Liver (tissue), 9 donors: ENCODE measurements around the gene SORCS2. TPM values are rescaled to one million over a fixed set of nuclear protein-coding genes. Genes with fewer than 3 reads are reported as not detected.

Source experiments
- DNase-seq: peaks from one replicate; pipeline ENCODE4 v3.0.0-alpha.2; 2017; ENCODE audit warnings: low spot score
- H3K27ac ChIP-seq, 2 donors: one replicate each; pipeline ENCODE4 v1.7.0; 2013; ENCODE audit warnings: inconsistent platforms in 2 of 2, low read length in 2 of 2, control low read depth in 1 of 2, low read depth in 1 of 2, mild to moderate bottlenecking in 1 of 2
- H3K27me3 ChIP-seq, 4 donors: one replicate each; pipeline versions ENCODE4 v1.6.1 to v1.7.0; 2013; ENCODE audit warnings: low read length in 3 of 4, inconsistent platforms in 1 of 4, mild to moderate bottlenecking in 1 of 4, moderate library complexity in 1 of 4; ENCODE audit not compliant: control insufficient read depth in 4 of 4, insufficient read depth in 4 of 4
- H3K36me3 ChIP-seq, 4 donors: one replicate each; pipeline versions ENCODE4 v1.6.1 to v1.7.0; 2013; ENCODE audit warnings: low read length in 3 of 4, mild to moderate bottlenecking in 3 of 4, low read depth in 1 of 4, moderate library complexity in 1 of 4; ENCODE audit not compliant: control insufficient read depth in 4 of 4, insufficient read depth in 3 of 4
- H3K4me1 ChIP-seq, 4 donors: one replicate each; pipeline versions ENCODE4 v1.6.1 to v1.7.0; 2013; ENCODE audit warnings: low read length in 3 of 4, mild to moderate bottlenecking in 3 of 4, moderate library complexity in 1 of 4; ENCODE audit not compliant: control insufficient read depth in 4 of 4, insufficient read depth in 4 of 4
- H3K4me3 ChIP-seq, 3 donors: one replicate each; pipeline versions ENCODE4 v1.6.1 to v1.7.0; 2013; ENCODE audit warnings: low read length in 3 of 3, control low read depth in 1 of 3, low read depth in 1 of 3, mild to moderate bottlenecking in 1 of 3
- H3K9ac ChIP-seq, 2 donors: one replicate each; pipeline ENCODE4 v1.7.0; 2013; ENCODE audit warnings: low read length in 2 of 2, mild to moderate bottlenecking in 2 of 2, moderate library complexity in 2 of 2, control low read depth in 1 of 2, low read depth in 1 of 2
- H3K9me3 ChIP-seq, 4 donors: one replicate each; pipeline versions ENCODE4 v1.6.1 to v1.7.0; 2013; ENCODE audit warnings: low read length in 3 of 4; ENCODE audit not compliant: control insufficient read depth in 4 of 4
- ATF3 ChIP-seq: IDR thresholded peaks from 2 replicates; pipeline ENCODE4 v1.6.1; 2016; ENCODE audit warnings: antibody characterized with exemption
- EGR1 ChIP-seq, 2 donors: IDR thresholded peaks; 2 replicates each; pipeline ENCODE4 v1.6.1; 2016 to 2018; ENCODE audit warnings: antibody characterized with exemption in 2 of 2, low read depth in 2 of 2
- FOXA1 ChIP-seq: IDR thresholded peaks from 2 replicates; pipeline ENCODE4 v1.6.1; 2016; ENCODE audit warnings: antibody characterized with exemption
- FOXA2 ChIP-seq: IDR thresholded peaks from 2 replicates; pipeline ENCODE4 v1.6.1; 2016; ENCODE audit warnings: antibody characterized with exemption
- HNF4A ChIP-seq, 2 donors: conservative IDR thresholded peaks; 2 replicates each; pipeline ENCODE4 v1.6.1; 2016; ENCODE audit warnings: antibody characterized with exemption in 2 of 2, mild to moderate bottlenecking in 2 of 2
- JUND ChIP-seq, 2 donors: IDR thresholded peaks; 2 replicates each; pipeline ENCODE4 v1.6.1; 2016; ENCODE audit warnings: antibody characterized with exemption in 2 of 2
- MAX ChIP-seq: IDR thresholded peaks from 2 replicates; pipeline ENCODE4 v1.6.1; 2016; ENCODE audit warnings: antibody characterized with exemption
- NR2F2 ChIP-seq: IDR thresholded peaks from 2 replicates; pipeline ENCODE4 v1.6.1; 2016; ENCODE audit warnings: antibody characterized with exemption
- RAD21 ChIP-seq, 2 donors: IDR thresholded peaks; 2 replicates each; pipeline ENCODE4 v1.6.1; 2016; ENCODE audit warnings: antibody characterized with exemption in 2 of 2, mild to moderate bottlenecking in 2 of 2
- REST ChIP-seq: IDR thresholded peaks from 2 replicates; pipeline ENCODE4 v1.6.1; 2016; ENCODE audit warnings: antibody characterized with exemption, mild to moderate bottlenecking
- RXRA ChIP-seq, 2 donors: IDR thresholded peaks; 2 replicates each; pipeline ENCODE4 v1.6.1; 2017 to 2018; ENCODE audit warnings: antibody characterized with exemption in 2 of 2, mild to moderate bottlenecking in 1 of 2
- TAF1 ChIP-seq: conservative IDR thresholded peaks from 2 replicates; pipeline ENCODE4 v1.6.1; 2016; ENCODE audit warnings: antibody characterized with exemption, mild to moderate bottlenecking
- YY1 ChIP-seq: IDR thresholded peaks from 2 replicates; pipeline ENCODE4 v1.6.1; 2016; ENCODE audit warnings: antibody characterized with exemption, mild to moderate bottlenecking
- ZBTB33 ChIP-seq: IDR thresholded peaks from 2 replicates; pipeline ENCODE4 v1.6.1; 2016; ENCODE audit warnings: antibody characterized with exemption
- WGBS: extraction: QIAGEN DNeasy Blood & Tissue Kit; methylation state at CpG from one replicate; pipeline ENCODE4 v1.1.7; 2013; 5-methylcytosine and 5-hydroxymethylcytosine counted together
- polyA plus RNA-seq, 2 donors: library from polyadenylated mRNA; stranded (reverse) in 1 of 2; unstranded in 1 of 2; fragments of 200-250 nt in 1 of 2; fragments of >200 nt in 1 of 2; fragmentation: Nextera tagmentation in 1 of 2; extraction: Ambion mirVana in 1 of 2; gene quantifications; one replicate each; pipeline versions ENCODE4 v1.2.1 to v1.2.3, GENCODE V29; 2013 to 2015
- total RNA-seq, 2 donors: library from RNA; depleted of rRNA; stranded (reverse); fragments of >200 nt; gene quantifications; one replicate each; pipeline ENCODE4 v1.2.3, GENCODE V29; 2014
- donor health status: healthy.
- donor health status: healthy.
- donor health status: healthy.
- donor health status: healthy.
- donor health status: healthy.

SORCS2 gene
- total and polyA plus RNA-seq, 4 donors = 0.10 to 1.4 (median 0.92) TPM

- Histone ChIP-seq H3K9me3 (peaks cover 0 to 5% (median 2%) of the 10 kb centered on the region in 4 donors), H3K9ac (no peak overlapping the region), H3K4me1 (no peaks in the 10 kb centered on the region), H3K27ac (no peak overlapping the region), H3K27me3 (no peaks in the 10 kb centered on the region), H3K36me3 (no peaks in the 10 kb centered on the region), H3K4me3 (no peak overlapping the region)
- DNase-seq = no peak
- WGBS = 91% methylated on average over 19 of the region's 19 CpGs
- TF ChIP-seq RAD21 (IDR thresholded peaks at IDR 0.05) (no peak), RXRA (IDR thresholded peaks at IDR 0.05) (no peak), FOXA1 (no peak), HNF4A (conservative IDR thresholded peaks at IDR 0.05) (no peak), JUND (IDR thresholded peaks at IDR 0.05) (no peak), REST (no peak), EGR1 (IDR thresholded peaks at IDR 0.05; ENCODE audit: low read depth in 2 of 2) (no peak), YY1 (no peak), ZBTB33 (no peak), NR2F2 (no peak), TAF1 (no peak), ATF3 (no peak), MAX (no peak), FOXA2 (no peak)
These were observed 519.8 kb downstream of the SORCS2 start for GRCh38 chr4:7712021-7712671.

- no peaks in the 10 kb centered on the region for H3K36me3 ChIP-seq
- H3K27me3 ChIP-seq = no peaks in the 10 kb centered on the region
- no peak for DNase-seq
- no peak overlapping the region for H3K9ac ChIP-seq
- WGBS = 81% methylated on average over 7 of the region's 7 CpGs
- H3K4me3 ChIP-seq = no peak overlapping the region
- no peak for TF ChIP-seq MAX
- no peak for TF ChIP-seq HNF4A (conservative IDR thresholded peaks at IDR 0.05)
- TF ChIP-seq TAF1 = no peak
- no peak for TF ChIP-seq ZBTB33
- no peak for TF ChIP-seq ATF3
- no peak for TF ChIP-seq NR2F2
- H3K9me3 ChIP-seq = peaks cover 0 to 5% (median 2%) of the 10 kb centered on the region in 4 donors
- H3K4me1 ChIP-seq = no peaks in the 10 kb centered on the region
- H3K27ac ChIP-seq = no peak overlapping the region
These were observed 521.4 kb downstream of the SORCS2 start for GRCh38 chr4:7713757-7714156.
